SK-N-SH treated with all-trans-retinoic acid at 6 μM for 48 hours (cell line): ENCODE data around the gene TREML4.

Experiments used
- ATAC-seq: fragments of 200-7000 bp; cut with Tn5 transposase; 3 replicates; pipeline ENCODE4 v1.9.1; 2020; ENCODE audit warnings: mild to moderate bottlenecking, moderate library complexity
- ARNTL ChIP-seq: fragments of 450-650 bp; formaldehyde crosslinking; IDR thresholded peaks from 2 replicates; pipeline ENCODE4 v1.5.0; 2020; ENCODE audit warnings: low read depth, mild to moderate bottlenecking, moderate library complexity, borderline replicate concordance
- BACH2 ChIP-seq: fragments of 250-450 bp; sonication (Bioruptor Pico); IDR thresholded peaks from 2 replicates; pipeline ENCODE4 v1.9.0; 2021; ENCODE audit warnings: mild to moderate bottlenecking, borderline replicate concordance
- CSDC2 ChIP-seq: fragments of 250-450 bp; sonication (Bioruptor Pico); IDR thresholded peaks from 2 replicates; pipeline ENCODE4 v1.5.0; 2020; ENCODE audit warnings: mild to moderate bottlenecking, moderate library complexity
- CSRNP3 ChIP-seq: fragments of 250-450 bp; sonication (Bioruptor Pico); IDR thresholded peaks from 2 replicates; pipeline ENCODE4 v1.5.1; 2021; ENCODE audit warnings: mild to moderate bottlenecking, moderate library complexity
- ESRRG ChIP-seq: fragments of 250-450 bp; sonication (Bioruptor Pico); IDR thresholded peaks from 2 replicates; pipeline ENCODE4 v1.6.1; 2021; ENCODE audit warnings: mild to moderate bottlenecking
- GLIS3 ChIP-seq: fragments of 250-450 bp; sonication (Bioruptor Pico); IDR thresholded peaks from 2 replicates; pipeline ENCODE4 v1.5.0; 2020; ENCODE audit warnings: mild to moderate bottlenecking, moderate library complexity
- ISL1 ChIP-seq: fragments of 250-450 bp; sonication (Bioruptor Pico); IDR thresholded peaks from 2 replicates; pipeline ENCODE4 v2.1.2; 2022; ENCODE audit warnings: mild to moderate bottlenecking, moderate library complexity
- OSR1 ChIP-seq: fragments of 250-450 bp; sonication (Bioruptor Pico); IDR thresholded peaks from 2 replicates; pipeline ENCODE4 v1.8.0; 2022; ENCODE audit warnings: moderate library complexity, mild to moderate bottlenecking, inconsistent platforms
- PATZ1 ChIP-seq: fragments of 250-450 bp; sonication (Bioruptor Pico); IDR thresholded peaks from 2 replicates; pipeline ENCODE4 v1.8.0; 2020; ENCODE audit warnings: mild to moderate bottlenecking, moderate library complexity, borderline replicate concordance
- POU6F1 ChIP-seq: fragments of 250-450 bp; sonication (Bioruptor Pico); IDR thresholded peaks from 2 replicates; pipeline ENCODE4 v1.8.0; 2021; ENCODE audit warnings: low read depth, mild to moderate bottlenecking, moderate library complexity, borderline replicate concordance
- PPARA ChIP-seq: fragments of 250-450 bp; sonication (Bioruptor Pico); IDR thresholded peaks from 2 replicates; pipeline ENCODE4 v1.5.0; 2020; ENCODE audit warnings: mild to moderate bottlenecking, borderline replicate concordance
- RARB ChIP-seq: fragments of 250-450 bp; sonication (Bioruptor Pico); IDR thresholded peaks from 2 replicates; pipeline ENCODE4 v1.8.0; 2021; ENCODE audit warnings: mild to moderate bottlenecking, moderate library complexity
- SNAI2 ChIP-seq: fragments of 250-450 bp; sonication (Bioruptor Pico); IDR thresholded peaks from 2 replicates; pipeline ENCODE4 v1.5.0; 2020; ENCODE audit warnings: mild to moderate bottlenecking, moderate library complexity
- TCF4 ChIP-seq: fragments of 250-450 bp; sonication (Bioruptor Pico); IDR thresholded peaks from 2 replicates; pipeline ENCODE4 v1.8.0; 2021; ENCODE audit warnings: mild to moderate bottlenecking, moderate library complexity, borderline replicate concordance
- TOX ChIP-seq: fragments of 250-450 bp; sonication (Bioruptor Pico); IDR thresholded peaks from 2 replicates; pipeline ENCODE4 v1.8.0; 2021; ENCODE audit warnings: mild to moderate bottlenecking, moderate library complexity, borderline replicate concordance
- ZC3H10 ChIP-seq: fragments of 250-450 bp; sonication (Bioruptor Pico); IDR thresholded peaks from 2 replicates; pipeline ENCODE4 v1.5.1; 2021; ENCODE audit warnings: mild to moderate bottlenecking, moderate library complexity
- ZFP3 ChIP-seq: fragments of 250-450 bp; sonication (Bioruptor Pico); IDR thresholded peaks from 2 replicates; pipeline ENCODE4 v1.5.0; 2020; ENCODE audit warnings: mild to moderate bottlenecking, moderate library complexity
- ZFP30 ChIP-seq: fragments of 450-650 bp; formaldehyde crosslinking; IDR thresholded peaks from 2 replicates; pipeline ENCODE4 v1.5.0; 2022; ENCODE audit warnings: mild to moderate bottlenecking, moderate library complexity
- ZNF565 ChIP-seq: fragments of 450-650 bp; formaldehyde crosslinking; conservative IDR thresholded peaks from 2 replicates; pipeline ENCODE4 v1.5.0; 2020; ENCODE audit warnings: low read depth, mild to moderate bottlenecking, moderate library complexity
- ZNF70 ChIP-seq: fragments of 450-650 bp; formaldehyde crosslinking; IDR thresholded peaks from 2 replicates; pipeline ENCODE4 v1.5.0; 2020; ENCODE audit warnings: mild to moderate bottlenecking, moderate library complexity
- ZNF8 ChIP-seq: fragments of 450-650 bp; formaldehyde crosslinking; IDR thresholded peaks from 2 replicates; pipeline ENCODE4 v1.5.0; 2020; ENCODE audit warnings: mild to moderate bottlenecking, moderate library complexity
- TF ChIP-seq, protein P1 (sequence below): fragments of 250-450 bp; sonication (Bioruptor Pico); IDR thresholded peaks from 2 replicates; pipeline ENCODE4 v1.5.0; 2020; ENCODE audit warnings: mild to moderate bottlenecking, moderate library complexity
- TF ChIP-seq, protein P2 (sequence below): fragments of 250-450 bp; sonication (Bioruptor Pico); IDR thresholded peaks from 2 replicates; pipeline ENCODE4 v1.5.1; 2020; ENCODE audit warnings: low read depth, mild to moderate bottlenecking, moderate library complexity

Gene TREML4

GRCh38 chr6:41247288-41247865 is 19.2 kb downstream of the TREML4 start:
- ATAC-seq, result no peak
- TF ChIP-seq GLIS3 (CRISPR knock-in tag), result no peak
- TF ChIP-seq, protein P1, sequence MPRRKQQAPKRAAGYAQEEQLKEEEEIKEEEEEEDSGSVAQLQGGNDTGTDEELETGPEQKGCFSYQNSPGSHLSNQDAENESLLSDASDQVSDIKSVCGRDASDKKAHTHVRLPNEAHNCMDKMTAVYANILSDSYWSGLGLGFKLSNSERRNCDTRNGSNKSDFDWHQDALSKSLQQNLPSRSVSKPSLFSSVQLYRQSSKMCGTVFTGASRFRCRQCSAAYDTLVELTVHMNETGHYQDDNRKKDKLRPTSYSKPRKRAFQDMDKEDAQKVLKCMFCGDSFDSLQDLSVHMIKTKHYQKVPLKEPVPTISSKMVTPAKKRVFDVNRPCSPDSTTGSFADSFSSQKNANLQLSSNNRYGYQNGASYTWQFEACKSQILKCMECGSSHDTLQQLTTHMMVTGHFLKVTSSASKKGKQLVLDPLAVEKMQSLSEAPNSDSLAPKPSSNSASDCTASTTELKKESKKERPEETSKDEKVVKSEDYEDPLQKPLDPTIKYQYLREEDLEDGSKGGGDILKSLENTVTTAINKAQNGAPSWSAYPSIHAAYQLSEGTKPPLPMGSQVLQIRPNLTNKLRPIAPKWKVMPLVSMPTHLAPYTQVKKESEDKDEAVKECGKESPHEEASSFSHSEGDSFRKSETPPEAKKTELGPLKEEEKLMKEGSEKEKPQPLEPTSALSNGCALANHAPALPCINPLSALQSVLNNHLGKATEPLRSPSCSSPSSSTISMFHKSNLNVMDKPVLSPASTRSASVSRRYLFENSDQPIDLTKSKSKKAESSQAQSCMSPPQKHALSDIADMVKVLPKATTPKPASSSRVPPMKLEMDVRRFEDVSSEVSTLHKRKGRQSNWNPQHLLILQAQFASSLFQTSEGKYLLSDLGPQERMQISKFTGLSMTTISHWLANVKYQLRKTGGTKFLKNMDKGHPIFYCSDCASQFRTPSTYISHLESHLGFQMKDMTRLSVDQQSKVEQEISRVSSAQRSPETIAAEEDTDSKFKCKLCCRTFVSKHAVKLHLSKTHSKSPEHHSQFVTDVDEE (CRISPR knock-in tag), result no peak

DNA sequence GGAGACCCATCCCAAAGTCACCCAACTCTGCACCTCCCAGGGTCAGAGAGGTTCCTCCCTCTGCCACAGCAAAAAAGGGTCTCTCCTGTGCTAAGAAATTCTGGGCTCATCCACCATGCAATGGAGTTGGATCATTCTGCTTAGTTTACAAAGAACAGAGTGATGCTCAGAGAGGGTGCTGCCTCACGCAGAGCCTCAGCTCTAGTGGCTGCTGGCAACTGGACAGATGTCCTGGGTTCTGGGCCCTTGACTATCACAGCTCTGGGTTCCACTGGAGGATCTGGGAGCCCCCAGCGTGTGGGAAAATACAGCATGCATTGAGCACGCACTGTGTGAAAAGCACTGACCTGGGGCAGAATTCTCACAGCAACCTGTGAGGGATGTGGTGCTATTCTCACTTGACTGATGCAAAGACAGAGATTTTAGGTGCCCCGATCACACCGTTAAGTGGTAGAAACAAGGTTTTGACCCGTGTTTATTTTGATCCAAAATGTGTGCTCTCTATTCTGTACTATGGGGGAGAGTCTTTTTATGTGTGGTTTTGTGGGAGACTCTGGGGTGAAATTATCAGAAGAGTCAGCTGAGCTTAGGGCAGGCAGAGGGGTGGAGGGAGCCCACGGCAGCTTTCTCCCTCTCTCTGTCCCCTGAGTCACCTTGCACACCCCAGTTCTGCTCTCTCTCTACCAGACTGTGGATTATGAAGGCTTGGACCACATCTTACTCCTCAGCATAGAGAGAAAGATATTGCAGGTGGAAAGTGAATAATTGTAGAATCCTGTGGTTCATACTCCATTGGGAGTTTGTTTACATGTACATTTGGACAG is 19.9 kb downstream of the TREML4 start:
- ATAC-seq, result no peak
- no peak for TF ChIP-seq BACH2
- TF ChIP-seq CSRNP3 (CRISPR knock-in tag), result no peak
- TF ChIP-seq TOX (CRISPR knock-in tag), result no peak
- TF ChIP-seq ZC3H10 (CRISPR knock-in tag), result no peak
- no peak for TF ChIP-seq ESRRG (CRISPR knock-in tag)
- no peak for TF ChIP-seq GLIS3 (CRISPR knock-in tag)
- TF ChIP-seq TCF4 (CRISPR knock-in tag), result no peak
- TF ChIP-seq ZNF565, result no peak
- TF ChIP-seq ZNF8 (CRISPR knock-in tag), result no peak
- no peak for TF ChIP-seq OSR1 (CRISPR knock-in tag)
- TF ChIP-seq SNAI2 (CRISPR knock-in tag), result no peak
- TF ChIP-seq CSDC2 (CRISPR knock-in tag), result no peak
- TF ChIP-seq ZFP30 (CRISPR knock-in tag), result no peak
- no peak for TF ChIP-seq PATZ1 (CRISPR knock-in tag)
- TF ChIP-seq PPARA (CRISPR knock-in tag), result no peak
- no peak for TF ChIP-seq ZNF70 (CRISPR knock-in tag)
- no peak for TF ChIP-seq POU6F1 (CRISPR knock-in tag)
- TF ChIP-seq, protein P2, sequence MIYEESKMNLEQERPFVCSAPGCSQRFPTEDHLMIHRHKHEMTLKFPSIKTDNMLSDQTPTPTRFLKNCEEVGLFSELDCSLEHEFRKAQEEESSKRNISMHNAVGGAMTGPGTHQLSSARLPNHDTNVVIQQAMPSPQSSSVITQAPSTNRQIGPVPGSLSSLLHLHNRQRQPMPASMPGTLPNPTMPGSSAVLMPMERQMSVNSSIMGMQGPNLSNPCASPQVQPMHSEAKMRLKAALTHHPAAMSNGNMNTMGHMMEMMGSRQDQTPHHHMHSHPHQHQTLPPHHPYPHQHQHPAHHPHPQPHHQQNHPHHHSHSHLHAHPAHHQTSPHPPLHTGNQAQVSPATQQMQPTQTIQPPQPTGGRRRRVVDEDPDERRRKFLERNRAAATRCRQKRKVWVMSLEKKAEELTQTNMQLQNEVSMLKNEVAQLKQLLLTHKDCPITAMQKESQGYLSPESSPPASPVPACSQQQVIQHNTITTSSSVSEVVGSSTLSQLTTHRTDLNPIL (CRISPR knock-in tag), result no peak

- no peak for ATAC-seq
- no peak for TF ChIP-seq ISL1 (CRISPR knock-in tag)
- TF ChIP-seq OSR1 (CRISPR knock-in tag), result no peak
- TF ChIP-seq ZC3H10 (CRISPR knock-in tag), result no peak
- no peak for TF ChIP-seq ZNF565
- TF ChIP-seq POU6F1 (CRISPR knock-in tag), result no peak
- TF ChIP-seq ESRRG (CRISPR knock-in tag), result no peak
- no peak for TF ChIP-seq ZNF8 (CRISPR knock-in tag)
- TF ChIP-seq, protein P2 (CRISPR knock-in tag), result no peak
- no peak for TF ChIP-seq SNAI2 (CRISPR knock-in tag)
- no peak for TF ChIP-seq ARNTL (CRISPR knock-in tag)
- no peak for TF ChIP-seq ZNF70 (CRISPR knock-in tag)
- TF ChIP-seq ZFP30 (CRISPR knock-in tag), result no peak
- TF ChIP-seq TOX (CRISPR knock-in tag), result no peak
- no peak for TF ChIP-seq BACH2
- TF ChIP-seq ZFP3, result no peak
- TF ChIP-seq GLIS3 (CRISPR knock-in tag), result no peak
- no peak for TF ChIP-seq RARB
These were observed 24.4 kb downstream of the TREML4 start for GRCh38 chr6:41252401-41253169.
